K562 (cell line): ENCODE measurements around the gene AHCYL1. TPM values are rescaled to one million over a fixed set of nuclear protein-coding genes. Genes with fewer than 3 reads are reported as not detected.
A peak's percentile ranks its signal among the peaks of the same experiment; 100 is the strongest.

Experiments
- ESRRB ChIP-seq: fragments of 250-450 bp; sonication (Bioruptor Pico); IDR thresholded peaks from 2 replicates; pipeline ENCODE4 v1.5.0; 2020; ENCODE audit warnings: mild to moderate bottlenecking, moderate library complexity, borderline replicate concordance
- KLF10 ChIP-seq: fragments of 250-450 bp; sonication (Bioruptor Pico); IDR thresholded peaks from 2 replicates; pipeline ENCODE4 v1.6.1; 2021; ENCODE audit warnings: matching md5 sums
- MCM5 ChIP-seq: fragments of 450-650 bp; IDR thresholded peaks from 2 replicates; pipeline ENCODE4 v1.6.1; 2016; ENCODE audit warnings: low read depth
- PURB ChIP-seq: sonication (generic); formaldehyde crosslinking; IDR thresholded peaks from 2 replicates; pipeline ENCODE4 v1.9.0; 2021; ENCODE audit warnings: low read depth, mild to moderate bottlenecking, missing genetic modification reagents
- SMARCB1 ChIP-seq: IDR thresholded peaks from 2 replicates; pipeline ENCODE4 v1.6.1; 2011; ENCODE audit warnings: improper control_type of control experiment, low read depth; ENCODE audit not compliant: insufficient read length
- STAG1 ChIP-seq: sonication (generic); formaldehyde crosslinking; IDR thresholded peaks from 2 replicates; pipeline ENCODE4 v1.5.0; 2020; ENCODE audit warnings: missing genetic modification reagents, borderline replicate concordance
- TARDBP ChIP-seq: fragments of 450-650 bp; IDR thresholded peaks from 2 replicates; pipeline ENCODE4 v1.6.1; 2016
- TEAD1 ChIP-seq, 2 experiments: fragments of 450-650 bp in 1 of 2; sonication (generic) in 1 of 2; formaldehyde crosslinking; IDR thresholded peaks; 2 replicates each; pipeline versions ENCODE4 v1.4.0 to v1.8.0; 2020 to 2022; ENCODE audit warnings: mild to moderate bottlenecking in 2 of 2, missing genetic modification reagents in 1 of 2
- ZBTB7A ChIP-seq: IDR thresholded peaks from 2 replicates; pipeline ENCODE4 v1.6.1; 2011; ENCODE audit warnings: low read depth, mild to moderate bottlenecking, low read length, moderate library complexity, borderline replicate concordance; ENCODE audit not compliant: control insufficient read depth
- ZNF263 ChIP-seq: sonication (generic); formaldehyde crosslinking; IDR thresholded peaks from 2 replicates; pipeline ENCODE4 v1.8.0; 2022; ENCODE audit warnings: mild to moderate bottlenecking, missing genetic modification reagents, borderline replicate concordance
- ZNF445 ChIP-seq: fragments of 250-450 bp; sonication (Bioruptor Pico); IDR thresholded peaks from 2 replicates; pipeline ENCODE4 v1.4.0; 2020; ENCODE audit warnings: low read depth, mild to moderate bottlenecking, moderate library complexity
- polyA plus RNA-seq, 8 experiments: library from polyadenylated mRNA; depleted of rRNA in 4 of 8; stranded (reverse) in 5 of 8; unstranded in 3 of 8; fragments of >200 nt; fragmentation: Nextera tagmentation in 2 of 8; fragmentation: Illumina TruSeq in 1 of 8; extraction: Ambion mirVana in 2 of 8; extraction: Trizol in 1 of 8; gene quantifications; 2 replicates each; pipeline versions ENCODE4 v1.2.1 to v1.2.3, GENCODE V29; 2011 to 2014; ENCODE audit warnings: inconsistent platforms in 1 of 8, missing spikeins in 1 of 8
- total RNA-seq, 7 experiments: library from RNA; depleted of rRNA in 6 of 7; stranded (reverse); fragments of >200 nt in 6 of 7; fragmentation: Illumina TruSeq in 2 of 7; extraction: Trizol in 2 of 7; gene quantifications; 2 replicates each; pipeline versions ENCODE4 v1.2.1 to v1.2.3, GENCODE V29; 2011 to 2021; ENCODE audit warnings: low replicate concordance in 1 of 7
- TF ChIP-seq, protein P1 (sequence below): fragments of 200-800 bp; sonication (Bioruptor generic); IDR thresholded peaks from 2 replicates; pipeline ENCODE4 v1.6.1; 2016; ENCODE audit warnings: missing genetic modification characterization, missing compliant biosample characterization
- TF ChIP-seq, protein P2 (sequence below): IDR thresholded peaks from 2 replicates; pipeline ENCODE4 v1.6.1; 2011; ENCODE audit warnings: borderline replicate concordance, low read depth, mild to moderate bottlenecking, moderate library complexity, low read length; ENCODE audit not compliant: insufficient read depth, poor library complexity, severe bottlenecking
- TF ChIP-seq, protein P3 (sequence below), 2 experiments: IDR thresholded peaks in 1 of 2; conservative IDR thresholded peaks in 1 of 2; 2 replicates each; pipeline ENCODE4 v1.6.1; 2016; ENCODE audit warnings: low read depth in 2 of 2, mild to moderate bottlenecking in 1 of 2, missing compliant biosample characterization in 1 of 2, missing genetic modification characterization in 1 of 2, moderate library complexity in 1 of 2
- TF ChIP-seq, protein P4 (sequence below): fragments of 450-650 bp; conservative IDR thresholded peaks from 2 replicates; pipeline ENCODE4 v1.6.1; 2016; ENCODE audit warnings: missing genetic modification characterization, low read depth, mild to moderate bottlenecking, missing compliant biosample characterization, moderate library complexity

AHCYL1 gene
- total and polyA plus RNA-seq, 9 of the 15 experiments (the other 6 are each of a cell fraction or from before 2014, with no cell fraction given): 27.3 to 118 (median 44.5) TPM

DNA sequence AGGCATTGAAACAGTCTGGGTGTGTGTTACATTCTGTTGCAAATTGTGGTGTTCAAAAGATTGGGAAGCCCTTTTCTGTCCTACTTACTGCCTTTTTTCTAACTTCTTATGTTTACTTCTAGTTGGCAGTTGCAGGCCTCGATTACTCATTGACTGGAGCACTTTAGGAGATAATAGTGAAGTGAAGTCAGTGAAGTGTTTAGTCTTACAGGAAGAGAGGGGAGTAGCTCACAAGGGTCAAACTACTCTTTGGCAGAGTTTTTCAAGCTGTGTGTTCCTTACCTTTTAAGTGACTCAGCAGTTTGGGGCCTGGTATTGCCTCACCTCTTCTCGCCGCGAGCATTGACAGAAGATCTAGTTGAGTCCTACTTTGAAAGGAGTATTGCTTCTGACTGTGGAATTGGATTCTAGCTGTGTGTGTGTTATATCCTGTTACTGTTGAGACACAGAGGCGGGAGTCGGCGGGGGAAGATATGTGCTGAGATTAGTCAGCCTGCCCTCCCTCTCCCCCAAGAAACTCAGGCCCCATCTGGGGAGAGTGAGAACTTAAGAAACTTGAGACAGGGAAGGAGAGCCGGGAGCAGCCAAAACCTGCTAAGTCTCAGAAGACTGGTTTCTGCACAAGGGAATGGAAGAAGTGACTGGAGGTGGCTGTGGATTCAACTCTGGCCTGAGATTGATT lies 19.3 kb downstream of the AHCYL1 start (continued):
- TF ChIP-seq, protein P1, sequence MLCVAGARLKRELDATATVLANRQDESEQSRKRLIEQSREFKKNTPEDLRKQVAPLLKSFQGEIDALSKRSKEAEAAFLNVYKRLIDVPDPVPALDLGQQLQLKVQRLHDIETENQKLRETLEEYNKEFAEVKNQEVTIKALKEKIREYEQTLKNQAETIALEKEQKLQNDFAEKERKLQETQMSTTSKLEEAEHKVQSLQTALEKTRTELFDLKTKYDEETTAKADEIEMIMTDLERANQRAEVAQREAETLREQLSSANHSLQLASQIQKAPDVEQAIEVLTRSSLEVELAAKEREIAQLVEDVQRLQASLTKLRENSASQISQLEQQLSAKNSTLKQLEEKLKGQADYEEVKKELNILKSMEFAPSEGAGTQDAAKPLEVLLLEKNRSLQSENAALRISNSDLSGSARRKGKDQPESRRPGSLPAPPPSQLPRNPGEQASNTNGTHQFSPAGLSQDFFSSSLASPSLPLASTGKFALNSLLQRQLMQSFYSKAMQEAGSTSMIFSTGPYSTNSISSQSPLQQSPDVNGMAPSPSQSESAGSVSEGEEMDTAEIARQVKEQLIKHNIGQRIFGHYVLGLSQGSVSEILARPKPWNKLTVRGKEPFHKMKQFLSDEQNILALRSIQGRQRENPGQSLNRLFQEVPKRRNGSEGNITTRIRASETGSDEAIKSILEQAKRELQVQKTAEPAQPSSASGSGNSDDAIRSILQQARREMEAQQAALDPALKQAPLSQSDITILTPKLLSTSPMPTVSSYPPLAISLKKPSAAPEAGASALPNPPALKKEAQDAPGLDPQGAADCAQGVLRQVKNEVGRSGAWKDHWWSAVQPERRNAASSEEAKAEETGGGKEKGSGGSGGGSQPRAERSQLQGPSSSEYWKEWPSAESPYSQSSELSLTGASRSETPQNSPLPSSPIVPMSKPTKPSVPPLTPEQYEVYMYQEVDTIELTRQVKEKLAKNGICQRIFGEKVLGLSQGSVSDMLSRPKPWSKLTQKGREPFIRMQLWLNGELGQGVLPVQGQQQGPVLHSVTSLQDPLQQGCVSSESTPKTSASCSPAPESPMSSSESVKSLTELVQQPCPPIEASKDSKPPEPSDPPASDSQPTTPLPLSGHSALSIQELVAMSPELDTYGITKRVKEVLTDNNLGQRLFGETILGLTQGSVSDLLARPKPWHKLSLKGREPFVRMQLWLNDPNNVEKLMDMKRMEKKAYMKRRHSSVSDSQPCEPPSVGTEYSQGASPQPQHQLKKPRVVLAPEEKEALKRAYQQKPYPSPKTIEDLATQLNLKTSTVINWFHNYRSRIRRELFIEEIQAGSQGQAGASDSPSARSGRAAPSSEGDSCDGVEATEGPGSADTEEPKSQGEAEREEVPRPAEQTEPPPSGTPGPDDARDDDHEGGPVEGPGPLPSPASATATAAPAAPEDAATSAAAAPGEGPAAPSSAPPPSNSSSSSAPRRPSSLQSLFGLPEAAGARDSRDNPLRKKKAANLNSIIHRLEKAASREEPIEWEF (CRISPR knock-in tag): no peak
- TF ChIP-seq ESRRB (CRISPR knock-in tag) (no peak), SMARCB1 (peak; percentile 12), STAG1 (no peak), MCM5 (no peak), KLF10 (no peak), TEAD1 (CRISPR knock-in tag; IDR thresholded peaks at IDR 0.05) (no peak), PURB (CRISPR knock-in tag) (no peak), ZBTB7A (peak; percentile 29; the same call in 1 of the 2 replicates), TARDBP (no peak), ZNF263 (CRISPR knock-in tag) (no peak), ZNF445 (CRISPR knock-in tag) (no peak)
- TF ChIP-seq, protein P2, sequence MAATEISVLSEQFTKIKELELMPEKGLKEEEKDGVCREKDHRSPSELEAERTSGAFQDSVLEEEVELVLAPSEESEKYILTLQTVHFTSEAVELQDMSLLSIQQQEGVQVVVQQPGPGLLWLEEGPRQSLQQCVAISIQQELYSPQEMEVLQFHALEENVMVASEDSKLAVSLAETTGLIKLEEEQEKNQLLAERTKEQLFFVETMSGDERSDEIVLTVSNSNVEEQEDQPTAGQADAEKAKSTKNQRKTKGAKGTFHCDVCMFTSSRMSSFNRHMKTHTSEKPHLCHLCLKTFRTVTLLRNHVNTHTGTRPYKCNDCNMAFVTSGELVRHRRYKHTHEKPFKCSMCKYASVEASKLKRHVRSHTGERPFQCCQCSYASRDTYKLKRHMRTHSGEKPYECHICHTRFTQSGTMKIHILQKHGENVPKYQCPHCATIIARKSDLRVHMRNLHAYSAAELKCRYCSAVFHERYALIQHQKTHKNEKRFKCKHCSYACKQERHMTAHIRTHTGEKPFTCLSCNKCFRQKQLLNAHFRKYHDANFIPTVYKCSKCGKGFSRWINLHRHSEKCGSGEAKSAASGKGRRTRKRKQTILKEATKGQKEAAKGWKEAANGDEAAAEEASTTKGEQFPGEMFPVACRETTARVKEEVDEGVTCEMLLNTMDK: no peak
- TF ChIP-seq, protein P3, sequence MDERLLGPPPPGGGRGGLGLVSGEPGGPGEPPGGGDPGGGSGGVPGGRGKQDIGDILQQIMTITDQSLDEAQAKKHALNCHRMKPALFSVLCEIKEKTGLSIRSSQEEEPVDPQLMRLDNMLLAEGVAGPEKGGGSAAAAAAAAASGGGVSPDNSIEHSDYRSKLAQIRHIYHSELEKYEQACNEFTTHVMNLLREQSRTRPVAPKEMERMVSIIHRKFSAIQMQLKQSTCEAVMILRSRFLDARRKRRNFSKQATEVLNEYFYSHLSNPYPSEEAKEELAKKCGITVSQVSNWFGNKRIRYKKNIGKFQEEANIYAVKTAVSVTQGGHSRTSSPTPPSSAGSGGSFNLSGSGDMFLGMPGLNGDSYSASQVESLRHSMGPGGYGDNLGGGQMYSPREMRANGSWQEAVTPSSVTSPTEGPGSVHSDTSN (CRISPR knock-in tag; IDR thresholded peaks at IDR 0.05; ENCODE audit: low read depth): no peak
- TF ChIP-seq, protein P3 (tag; conservative IDR thresholded peaks at IDR 0.05; ENCODE audit: low read depth): 0 out of 2 replicates have a peak, but pooled peaks have one; percentile 10
- TF ChIP-seq, protein P4, sequence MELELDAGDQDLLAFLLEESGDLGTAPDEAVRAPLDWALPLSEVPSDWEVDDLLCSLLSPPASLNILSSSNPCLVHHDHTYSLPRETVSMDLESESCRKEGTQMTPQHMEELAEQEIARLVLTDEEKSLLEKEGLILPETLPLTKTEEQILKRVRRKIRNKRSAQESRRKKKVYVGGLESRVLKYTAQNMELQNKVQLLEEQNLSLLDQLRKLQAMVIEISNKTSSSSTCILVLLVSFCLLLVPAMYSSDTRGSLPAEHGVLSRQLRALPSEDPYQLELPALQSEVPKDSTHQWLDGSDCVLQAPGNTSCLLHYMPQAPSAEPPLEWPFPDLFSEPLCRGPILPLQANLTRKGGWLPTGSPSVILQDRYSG (tag): no peak
